SJSA1 (cell line): Measurements from ENCODE around the gene FSTL5. TPM values are rescaled to one million over a fixed set of nuclear protein-coding genes. Genes with fewer than 3 reads are reported as not detected.

Experiments used
- DNase-seq, 2 experiments: peaks; one replicate each; pipeline ENCODE4 v3.0.0-alpha.2; 2015 to 2020; ENCODE audit warnings: low spot score in 2 of 2, low read depth in 1 of 2
- H3K27ac ChIP-seq: fragments of 250-450 bp; sonication (Bioruptor Pico); 2 replicates; pipeline ENCODE4 v1.5.1; 2020; ENCODE audit warnings: mild to moderate bottlenecking, moderate library complexity
- H3K27me3 ChIP-seq: fragments of 250-450 bp; sonication (Bioruptor Pico); replicated peaks from 2 replicates; pipeline ENCODE4 v1.5.1; 2020; ENCODE audit warnings: mild to moderate bottlenecking, moderate library complexity
- H3K36me3 ChIP-seq: fragments of 250-450 bp; sonication (Bioruptor Pico); 2 replicates; pipeline ENCODE4 v1.5.1; 2020; ENCODE audit warnings: mild to moderate bottlenecking
- H3K4me1 ChIP-seq: fragments of 250-450 bp; sonication (Bioruptor Pico); replicated peaks from 2 replicates; pipeline ENCODE4 v1.6.1; 2021; ENCODE audit warnings: mild to moderate bottlenecking
- H3K4me3 ChIP-seq: fragments of 250-450 bp; sonication (Bioruptor Pico); 2 replicates; pipeline ENCODE4 v1.5.1; 2020; ENCODE audit warnings: mild to moderate bottlenecking
- H3K9me3 ChIP-seq: fragments of 250-450 bp; sonication (Bioruptor Pico); replicated peaks from 2 replicates; pipeline ENCODE4 v1.5.1; 2020; ENCODE audit warnings: mild to moderate bottlenecking
- total RNA-seq: library from RNA; depleted of rRNA; stranded (reverse); fragments of >200 nt; shearing (Covaris generic); gene quantifications from 2 replicates; pipeline ENCODE4 v1.2.3, GENCODE V29; 2014

FSTL5 gene
- total RNA-seq, 1 experiment from 2014 or later, result not detected

GRCh38 chr4:161466316-161466715 is 697.5 kb downstream of the FSTL5 start:
- Histone ChIP-seq H3K27me3 (no peaks in the 10 kb centered on the region), H3K4me1 (no peaks in the 10 kb centered on the region), H3K9me3 (no peaks in the 10 kb centered on the region; the same call in 1 of the 2 replicates), H3K27ac (no peak overlapping the region), H3K36me3 (no peaks in the 10 kb centered on the region), H3K4me3 (no peak overlapping the region)
- DNase-seq, result no peak

- DNase-seq, result no peak
- no peaks in the 10 kb centered on the region for H3K4me1 ChIP-seq
- H3K9me3 ChIP-seq, result no peaks in the 10 kb centered on the region; the same call in 1 of the 2 replicates
- H3K4me3 ChIP-seq, result no peak overlapping the region
- H3K27ac ChIP-seq, result no peak overlapping the region
- H3K27me3 ChIP-seq, result no peaks in the 10 kb centered on the region
- H3K36me3 ChIP-seq, result no peaks in the 10 kb centered on the region
These were observed 700.4 kb downstream of the FSTL5 start for GRCh38 chr4:161463436-161463835.

- Histone ChIP-seq H3K4me3 (no peak overlapping the region), H3K27ac (no peak overlapping the region), H3K36me3 (no peaks in the 10 kb centered on the region), H3K9me3 (0 out of 2 replicates have a peak, but pooled peaks cover 2% of the 10 kb centered on the region), H3K27me3 (no peaks in the 10 kb centered on the region), H3K4me1 (no peaks in the 10 kb centered on the region)
- DNase-seq, result no peak
These were observed 705.9 kb downstream of the FSTL5 start for GRCh38 chr4:161457906-161458305.

- Histone ChIP-seq H3K4me1 (no peaks in the 10 kb centered on the region), H3K36me3 (no peaks in the 10 kb centered on the region), H3K27me3 (no peaks in the 10 kb centered on the region), H3K4me3 (no peak overlapping the region), H3K9me3 (0 out of 2 replicates have a peak, but pooled peaks cover 2% of the 10 kb centered on the region), H3K27ac (no peak overlapping the region)
- no peak for DNase-seq
These were observed 706.5 kb downstream of the FSTL5 start for GRCh38 chr4:161457311-161457710.

- Histone ChIP-seq H3K27ac (no peak overlapping the region), H3K27me3 (no peaks in the 10 kb centered on the region), H3K9me3 (0 out of 2 replicates have a peak, but pooled peaks cover 4% of the 10 kb centered on the region), H3K4me1 (no peaks in the 10 kb centered on the region), H3K4me3 (no peak overlapping the region), H3K36me3 (no peaks in the 10 kb centered on the region)
- DNase-seq, result no peak
These were observed 708.9 kb downstream of the FSTL5 start for GRCh38 chr4:161454860-161455259.

GRCh38 chr4:161448550-161449180 is 715.1 kb downstream of the FSTL5 start:
- DNase-seq, result no peak
- Histone ChIP-seq H3K4me1 (no peaks in the 10 kb centered on the region), H3K36me3 (no peaks in the 10 kb centered on the region), H3K9me3 (0 out of 2 replicates have a peak, but pooled peaks cover 2% of the 10 kb centered on the region), H3K27ac (no peak overlapping the region), H3K4me3 (no peak overlapping the region), H3K27me3 (no peaks in the 10 kb centered on the region)

- no peaks in the 10 kb centered on the region for H3K9me3 ChIP-seq
- no peak for DNase-seq
- H3K36me3 ChIP-seq, result no peaks in the 10 kb centered on the region
These were observed 719.2 kb downstream of the FSTL5 start for GRCh38 chr4:161444626-161445025.

GRCh38 chr4:161442921-161443320 is 720.9 kb downstream of the FSTL5 start:
- Histone ChIP-seq H3K27ac (no peak overlapping the region), H3K4me3 (no peak overlapping the region), H3K4me1 (no peaks in the 10 kb centered on the region), H3K27me3 (no peaks in the 10 kb centered on the region), H3K9me3 (no peaks in the 10 kb centered on the region), H3K36me3 (no peaks in the 10 kb centered on the region)
- no peak for DNase-seq

More at GRCh38 chr4:161444626-161445025, 719.2 kb downstream of the FSTL5 start:
- H3K27me3 ChIP-seq, result no peaks in the 10 kb centered on the region
- H3K4me3 ChIP-seq, result no peak overlapping the region
- H3K27ac ChIP-seq, result no peak overlapping the region
- no peaks in the 10 kb centered on the region for H3K4me1 ChIP-seq

- Histone ChIP-seq H3K36me3 (no peaks in the 10 kb centered on the region), H3K9me3 (0 out of 2 replicates have a peak, but pooled peaks cover 3% of the 10 kb centered on the region), H3K4me1 (no peaks in the 10 kb centered on the region), H3K27ac (no peak overlapping the region), H3K4me3 (no peak overlapping the region), H3K27me3 (no peaks in the 10 kb centered on the region)
- no peak for DNase-seq
These were observed 725.7 kb downstream of the FSTL5 start for GRCh38 chr4:161438096-161438495.

GRCh38 chr4:161428180-161428965 is 735.4 kb downstream of the FSTL5 start:
- Histone ChIP-seq H3K36me3 (no peaks in the 10 kb centered on the region), H3K4me1 (no peaks in the 10 kb centered on the region), H3K9me3 (no peaks in the 10 kb centered on the region), H3K27ac (no peak overlapping the region), H3K4me3 (no peak overlapping the region), H3K27me3 (no peaks in the 10 kb centered on the region)
- no peak for DNase-seq

- DNase-seq, result no peak
- H3K4me1 ChIP-seq, result no peaks in the 10 kb centered on the region
- no peaks in the 10 kb centered on the region for H3K9me3 ChIP-seq
- H3K36me3 ChIP-seq, result no peaks in the 10 kb centered on the region
- H3K27ac ChIP-seq, result no peak overlapping the region
- H3K4me3 ChIP-seq, result no peak overlapping the region
- no peaks in the 10 kb centered on the region for H3K27me3 ChIP-seq
These were observed 744.0 kb downstream of the FSTL5 start for GRCh38 chr4:161419822-161420221.

GRCh38 chr4:161411901-161412300 is 751.9 kb downstream of the FSTL5 start:
- H3K27me3 ChIP-seq, result no peaks in the 10 kb centered on the region
- DNase-seq, result no peak
- no peaks in the 10 kb centered on the region for H3K4me1 ChIP-seq
- H3K4me3 ChIP-seq, result no peak overlapping the region
- no peaks in the 10 kb centered on the region for H3K9me3 ChIP-seq
- no peak overlapping the region for H3K27ac ChIP-seq
- no peaks in the 10 kb centered on the region for H3K36me3 ChIP-seq

- DNase-seq, result no peak
These were observed 759.3 kb downstream of the FSTL5 start for GRCh38 chr4:161404346-161405110.

GRCh38 chr4:161403781-161404180 is 760.0 kb downstream of the FSTL5 start:
- Histone ChIP-seq H3K9me3 (no peaks in the 10 kb centered on the region), H3K4me1 (no peaks in the 10 kb centered on the region), H3K36me3 (no peaks in the 10 kb centered on the region), H3K27me3 (no peaks in the 10 kb centered on the region), H3K4me3 (no peak overlapping the region), H3K27ac (no peak overlapping the region)
- DNase-seq, result no peak

More at GRCh38 chr4:161404346-161405110, 759.3 kb downstream of the FSTL5 start:
- H3K36me3 ChIP-seq, result no peaks in the 10 kb centered on the region
- H3K4me1 ChIP-seq, result no peaks in the 10 kb centered on the region
- H3K27me3 ChIP-seq, result no peaks in the 10 kb centered on the region
- H3K4me3 ChIP-seq, result no peak overlapping the region
- H3K27ac ChIP-seq, result no peak overlapping the region
- no peaks in the 10 kb centered on the region for H3K9me3 ChIP-seq
